ENCODE results near the gene GGTLC2. TPM values are rescaled to one million over a fixed set of nuclear protein-coding genes. Genes with fewer than 3 reads are reported as not detected.

Gene GGTLC2
- total RNA-seq = not detected in 2 replicates

GRCh38 chr22:22644314-22644713 is at the start of gene GGTLC2:
Gene GGTLC2 (plus strand): TSS chr22:22644614. CDS start chr22:22646346, 1,732 bp downstream.

Small RNA genes lying within 50 kb of the gene (small RNA-seq; reads per million reads assigned to genes)
- gene AC244250.2 (not detected), gene IGLV3-29 (not detected), gene IGLVVI-25-1 (not detected)

Other genes with a start within 250 kb of the GGTLC2 start
- 1.5 and 1.6 TPM in 2 replicates for gene ZNF280B, start 135.9 kb upstream of the GGTLC2 start, total RNA-seq
- under 0.01 and 0.11 TPM in 2 replicates for gene ZNF280A, start 124.3 kb upstream of the GGTLC2 start, total RNA-seq
- gene PRAME, start 85.3 kb upstream of the GGTLC2 start, total RNA-seq = 0.13 and 0.43 TPM in 2 replicates
- not detected in 2 replicates for gene IGLL5, start 243.2 kb downstream of the GGTLC2 start, total RNA-seq